ENCODE data around the gene ADH6.

DNA sequence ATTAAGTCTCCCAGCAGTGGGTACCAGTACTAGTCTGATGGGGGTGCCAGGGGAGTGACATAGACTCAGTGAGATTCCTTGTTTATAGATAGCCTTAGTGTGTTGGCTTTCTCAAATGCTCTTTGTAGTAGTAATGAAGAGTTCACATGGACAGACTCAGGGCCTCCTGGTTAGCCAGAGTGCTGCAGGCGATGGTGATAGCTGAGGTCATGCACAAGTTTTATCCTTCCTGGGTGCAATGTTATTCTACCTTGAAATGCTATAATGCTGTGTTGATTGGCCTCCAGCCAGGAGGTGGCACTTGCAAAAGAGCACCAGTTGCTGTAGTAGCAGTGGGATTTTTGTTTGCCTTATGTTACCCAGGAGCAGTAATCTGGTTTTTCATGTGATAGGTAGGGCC is 39.4 kb downstream of the ADH6 start:
- TF ChIP-seq, protein P1, sequence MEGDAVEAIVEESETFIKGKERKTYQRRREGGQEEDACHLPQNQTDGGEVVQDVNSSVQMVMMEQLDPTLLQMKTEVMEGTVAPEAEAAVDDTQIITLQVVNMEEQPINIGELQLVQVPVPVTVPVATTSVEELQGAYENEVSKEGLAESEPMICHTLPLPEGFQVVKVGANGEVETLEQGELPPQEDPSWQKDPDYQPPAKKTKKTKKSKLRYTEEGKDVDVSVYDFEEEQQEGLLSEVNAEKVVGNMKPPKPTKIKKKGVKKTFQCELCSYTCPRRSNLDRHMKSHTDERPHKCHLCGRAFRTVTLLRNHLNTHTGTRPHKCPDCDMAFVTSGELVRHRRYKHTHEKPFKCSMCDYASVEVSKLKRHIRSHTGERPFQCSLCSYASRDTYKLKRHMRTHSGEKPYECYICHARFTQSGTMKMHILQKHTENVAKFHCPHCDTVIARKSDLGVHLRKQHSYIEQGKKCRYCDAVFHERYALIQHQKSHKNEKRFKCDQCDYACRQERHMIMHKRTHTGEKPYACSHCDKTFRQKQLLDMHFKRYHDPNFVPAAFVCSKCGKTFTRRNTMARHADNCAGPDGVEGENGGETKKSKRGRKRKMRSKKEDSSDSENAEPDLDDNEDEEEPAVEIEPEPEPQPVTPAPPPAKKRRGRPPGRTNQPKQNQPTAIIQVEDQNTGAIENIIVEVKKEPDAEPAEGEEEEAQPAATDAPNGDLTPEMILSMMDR (IDR thresholded peaks at IDR 0.05; ENCODE audit: control extremely low read depth in 1 of 3, insufficient read depth in 1 of 3, low read depth in 1 of 3, low read length in 3 of 3) = no peak
- TF ChIP-seq TBP (IDR thresholded peaks at IDR 0.05; ENCODE audit: low read depth, low read length) = no peak
- no peak for TF ChIP-seq EZH2 (IDR thresholded peaks at IDR 0.05; ENCODE audit: low read depth, low read length, severe bottlenecking)
- TF ChIP-seq, protein P2, sequence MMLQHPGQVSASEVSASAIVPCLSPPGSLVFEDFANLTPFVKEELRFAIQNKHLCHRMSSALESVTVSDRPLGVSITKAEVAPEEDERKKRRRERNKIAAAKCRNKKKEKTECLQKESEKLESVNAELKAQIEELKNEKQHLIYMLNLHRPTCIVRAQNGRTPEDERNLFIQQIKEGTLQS (IDR thresholded peaks at IDR 0.05; ENCODE audit: insufficient read depth, low read depth, low read length) = no peak
